Cardiac fibroblast (primary cell): ENCODE data around the gene PTPRD.

Experiments
- DNase-seq, 2 donors: peaks; one replicate each; pipeline versions ENCODE4 v3.0.0 to v3.0.0-alpha.2; 2010; ENCODE audit warnings: low read depth in 2 of 2
- H3K4me3 ChIP-seq, 2 donors: replicated peaks in 1 of 2; 1 replicate in 1 of 2; 2 replicates in 1 of 2; pipeline ENCODE4 v1.5.1; 2011; ENCODE audit warnings: low read depth in 2 of 2, low read length in 2 of 2, mild to moderate bottlenecking in 2 of 2, moderate library complexity in 1 of 2
- TF ChIP-seq, protein P1 (sequence below): IDR thresholded peaks from one replicate; pipeline ENCODE4 v1.5.1; 2011; ENCODE audit warnings: low read depth, mild to moderate bottlenecking, low read length, inconsistent platforms

PTPRD gene

DNA sequence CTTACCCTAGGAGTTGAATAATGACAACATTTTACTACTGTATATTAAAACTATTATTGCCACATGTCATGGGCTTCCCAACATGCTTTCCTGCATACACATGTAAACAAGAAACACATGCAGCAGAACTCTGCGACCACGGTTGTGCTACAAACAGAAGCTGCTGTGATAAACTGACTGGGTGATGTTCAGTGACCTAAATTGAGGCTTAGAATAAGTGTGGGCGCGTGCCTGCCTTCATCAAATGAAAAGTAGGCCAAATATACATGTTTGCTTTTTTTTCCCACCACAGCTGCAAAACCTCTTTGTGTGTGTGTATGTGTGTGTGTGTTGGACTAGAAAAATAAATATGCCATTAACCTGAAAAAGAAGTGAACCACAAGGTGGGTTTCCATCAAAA, 1202.1 kb downstream of the PTPRD start:
- H3K4me3 ChIP-seq = no peak overlapping the region
- no peak for DNase-seq
- TF ChIP-seq, protein P1, sequence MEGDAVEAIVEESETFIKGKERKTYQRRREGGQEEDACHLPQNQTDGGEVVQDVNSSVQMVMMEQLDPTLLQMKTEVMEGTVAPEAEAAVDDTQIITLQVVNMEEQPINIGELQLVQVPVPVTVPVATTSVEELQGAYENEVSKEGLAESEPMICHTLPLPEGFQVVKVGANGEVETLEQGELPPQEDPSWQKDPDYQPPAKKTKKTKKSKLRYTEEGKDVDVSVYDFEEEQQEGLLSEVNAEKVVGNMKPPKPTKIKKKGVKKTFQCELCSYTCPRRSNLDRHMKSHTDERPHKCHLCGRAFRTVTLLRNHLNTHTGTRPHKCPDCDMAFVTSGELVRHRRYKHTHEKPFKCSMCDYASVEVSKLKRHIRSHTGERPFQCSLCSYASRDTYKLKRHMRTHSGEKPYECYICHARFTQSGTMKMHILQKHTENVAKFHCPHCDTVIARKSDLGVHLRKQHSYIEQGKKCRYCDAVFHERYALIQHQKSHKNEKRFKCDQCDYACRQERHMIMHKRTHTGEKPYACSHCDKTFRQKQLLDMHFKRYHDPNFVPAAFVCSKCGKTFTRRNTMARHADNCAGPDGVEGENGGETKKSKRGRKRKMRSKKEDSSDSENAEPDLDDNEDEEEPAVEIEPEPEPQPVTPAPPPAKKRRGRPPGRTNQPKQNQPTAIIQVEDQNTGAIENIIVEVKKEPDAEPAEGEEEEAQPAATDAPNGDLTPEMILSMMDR = no peak

DNA sequence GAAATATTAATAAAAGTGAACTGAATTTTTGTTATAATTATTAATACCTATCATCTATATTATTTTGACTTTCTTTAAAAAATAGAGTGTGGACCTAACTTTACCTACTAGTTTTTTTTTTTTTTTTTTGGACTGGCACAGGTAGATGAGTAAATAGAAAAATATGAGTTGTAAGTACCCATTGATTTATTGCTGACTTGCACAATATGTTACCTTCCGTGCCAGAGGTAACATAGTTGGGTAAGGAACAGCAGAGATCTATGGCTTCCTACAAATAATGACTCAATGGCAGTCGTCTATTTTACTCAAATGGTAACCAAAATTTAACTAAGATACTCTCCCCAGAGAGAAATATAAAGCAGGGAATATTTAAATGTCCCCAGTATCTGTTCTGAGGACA, 1212.8 kb downstream of the PTPRD start:
- TF ChIP-seq, protein P1 = no peak
- no peak for DNase-seq
- no peak overlapping the region for H3K4me3 ChIP-seq

DNA sequence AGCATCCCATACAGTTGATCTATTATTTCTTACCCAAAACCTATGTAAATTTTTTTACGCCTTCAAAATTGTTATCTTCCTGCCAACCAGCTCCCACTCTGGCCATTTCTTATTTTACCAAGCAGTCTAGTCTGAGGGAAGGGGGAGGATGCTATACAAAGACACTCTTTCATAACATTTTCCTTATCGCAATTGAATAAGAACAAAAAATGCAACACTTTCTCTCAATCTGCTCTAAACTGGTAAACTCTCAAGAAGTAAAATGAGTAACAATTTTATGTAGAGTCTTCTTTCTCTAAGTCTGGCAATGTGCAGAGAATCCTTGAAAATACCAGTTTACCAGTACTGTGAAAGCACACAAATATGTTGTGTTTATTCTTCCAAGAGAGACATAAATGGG, 1216.3 kb downstream of the PTPRD start:
- no peak overlapping the region for H3K4me3 ChIP-seq
- TF ChIP-seq, protein P1 = no peak
- no peak for DNase-seq

DNA sequence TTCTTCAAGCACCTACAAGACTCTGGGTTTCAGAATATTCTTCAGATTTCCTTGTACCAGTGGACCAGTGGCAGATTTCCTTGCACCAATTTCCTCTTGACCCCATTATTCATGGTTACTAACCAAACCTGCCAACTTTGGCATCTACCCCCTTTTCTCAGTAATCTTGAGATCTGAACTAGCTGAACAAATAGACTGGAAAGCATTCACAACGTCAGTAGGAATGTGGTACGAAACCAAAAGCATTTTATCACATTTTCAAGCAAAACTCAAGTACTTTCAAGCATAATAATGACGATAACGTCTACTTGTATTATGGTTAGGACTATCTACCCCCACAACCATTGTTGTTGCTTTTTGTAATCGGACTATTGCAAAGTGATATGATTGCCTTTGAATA, 1217.3 kb downstream of the PTPRD start:
- H3K4me3 ChIP-seq = no peak overlapping the region
- DNase-seq = no peak
- TF ChIP-seq, protein P1 = no peak

DNA sequence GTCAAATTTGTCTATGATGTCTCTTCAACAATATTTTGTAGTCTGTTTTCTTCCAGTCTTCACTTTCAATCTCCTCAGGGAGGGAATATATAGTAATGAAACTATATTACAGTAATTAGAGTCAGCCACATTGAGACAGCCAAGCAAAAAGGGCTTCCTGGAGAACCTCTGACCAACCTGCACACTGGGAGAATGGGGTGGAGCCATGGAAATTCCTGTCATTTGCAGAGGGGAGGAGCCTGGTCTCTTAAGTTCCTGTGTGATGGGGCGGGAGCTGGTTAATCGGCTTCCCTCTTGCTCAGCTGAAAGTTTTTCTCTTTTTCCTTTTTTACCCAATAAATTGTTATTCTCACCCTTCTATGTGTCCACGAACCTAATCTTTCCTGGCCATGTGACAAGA, 1220.0 kb downstream of the PTPRD start:
- DNase-seq = no peak
- TF ChIP-seq, protein P1 = no peak
- no peak overlapping the region for H3K4me3 ChIP-seq

DNA sequence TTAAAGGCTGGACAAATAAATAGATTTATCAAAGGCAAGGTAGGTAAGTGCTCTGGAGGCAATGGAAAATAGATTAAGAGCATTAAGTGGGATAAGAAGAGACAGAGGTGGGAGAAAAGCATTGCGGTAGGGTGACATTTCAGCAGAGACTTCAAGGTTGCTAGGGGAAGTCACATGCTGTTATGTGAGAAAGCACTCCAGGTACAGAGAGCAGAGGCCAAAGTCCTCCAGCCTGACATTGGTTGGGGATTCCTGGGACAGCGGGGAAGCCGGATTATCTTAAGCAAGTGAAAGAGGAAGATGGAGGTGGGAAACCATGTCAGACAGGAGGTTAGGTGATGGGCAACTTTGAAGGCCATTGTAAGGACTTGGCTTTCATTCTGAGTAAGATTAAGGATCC, 1222.9 kb downstream of the PTPRD start:
- TF ChIP-seq, protein P1 = no peak
- DNase-seq = no peak
- H3K4me3 ChIP-seq = no peak overlapping the region

DNA sequence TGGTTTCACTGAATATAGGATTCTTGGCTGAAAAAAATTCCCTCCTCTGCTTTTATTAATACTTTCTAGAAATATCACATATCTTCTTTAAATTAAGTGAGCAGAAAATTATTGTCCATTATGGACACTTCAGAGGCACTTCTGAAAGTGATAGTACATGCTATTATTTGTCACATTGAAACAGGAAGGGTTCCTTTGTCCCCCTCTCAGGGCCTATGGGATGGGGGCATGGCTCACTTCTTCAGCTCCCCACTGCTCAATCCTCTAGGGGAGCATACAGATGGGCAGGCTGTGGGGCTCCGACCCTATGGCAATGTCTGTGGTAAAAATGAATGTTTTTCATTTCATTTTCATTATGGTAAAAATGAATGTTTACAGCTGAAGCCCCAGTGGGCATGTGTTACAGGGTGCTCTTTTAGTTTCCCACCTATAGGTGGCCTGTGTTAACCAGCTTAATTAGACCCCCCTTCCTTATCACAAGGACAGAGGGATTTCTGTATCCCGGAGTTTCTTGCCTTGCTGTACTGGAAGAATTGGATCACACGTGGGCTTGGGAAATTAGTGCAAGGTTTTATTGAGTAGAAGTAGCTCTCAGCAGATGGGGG, 1225.2 kb downstream of the PTPRD start:
- H3K4me3 ChIP-seq = no peak overlapping the region
- no peak for DNase-seq
- TF ChIP-seq, protein P1 = no peak
